ENCODE data around the gene ALDH3A1. TPM values are rescaled to one million over a fixed set of nuclear protein-coding genes. Genes with fewer than 3 reads are reported as not detected.

ALDH3A1 gene
- total RNA-seq, 1 donor, result not detected

GRCh38 chr17:19738757-19739156, 9.3 kb downstream of the ALDH3A1 start:
- no peaks in the 10 kb centered on the region for H3K9me3 ChIP-seq (ENCODE audit: low read depth, low read length)
- H3K4me1 ChIP-seq (ENCODE audit: insufficient read depth, low read length), result no peaks in the 10 kb centered on the region
- H3K4me3 ChIP-seq (ENCODE audit: low read length), result no peak overlapping the region
- no peaks in the 10 kb centered on the region for H3K27me3 ChIP-seq (ENCODE audit: insufficient read depth, low read length)

GRCh38 chr17:19738073-19738449, 10.0 kb downstream of the ALDH3A1 start:
- no peaks in the 10 kb centered on the region for H3K9me3 ChIP-seq (ENCODE audit: low read depth, low read length)
- H3K27me3 ChIP-seq (ENCODE audit: insufficient read depth, low read length), result no peaks in the 10 kb centered on the region
- H3K4me1 ChIP-seq (ENCODE audit: insufficient read depth, low read length), result no peaks in the 10 kb centered on the region
- no peak overlapping the region for H3K4me3 ChIP-seq (ENCODE audit: low read length)

- Histone ChIP-seq H3K4me1 (ENCODE audit: insufficient read depth, low read length) (no peaks in the 10 kb centered on the region), H3K4me3 (ENCODE audit: low read length) (no peak overlapping the region), H3K27me3 (ENCODE audit: insufficient read depth, low read length) (no peaks in the 10 kb centered on the region), H3K9me3 (ENCODE audit: low read depth, low read length) (no peaks in the 10 kb centered on the region)
Observed at GRCh38 chr17:19737305-19738072, 10.6 kb downstream of the ALDH3A1 start.

GRCh38 chr17:19736071-19736470, 12.0 kb downstream of the ALDH3A1 start:
- no peaks in the 10 kb centered on the region for H3K9me3 ChIP-seq (ENCODE audit: low read depth, low read length)
- H3K4me1 ChIP-seq (ENCODE audit: insufficient read depth, low read length), result peaks cover 5% of the 10 kb centered on the region
- H3K27me3 ChIP-seq (ENCODE audit: insufficient read depth, low read length), result no peaks in the 10 kb centered on the region
- H3K4me3 ChIP-seq (ENCODE audit: low read length), result no peak overlapping the region

- H3K27me3 ChIP-seq (ENCODE audit: insufficient read depth, low read length), result no peaks in the 10 kb centered on the region
- H3K4me1 ChIP-seq (ENCODE audit: insufficient read depth, low read length), result peaks cover 10% of the 10 kb centered on the region
- no peaks in the 10 kb centered on the region for H3K9me3 ChIP-seq (ENCODE audit: low read depth, low read length)
- H3K4me3 ChIP-seq (ENCODE audit: low read length), result no peak overlapping the region
Observed at GRCh38 chr17:19733953-19734526, 14.1 kb downstream of the ALDH3A1 start.

GRCh38 chr17:19731626-19732025, 16.5 kb downstream of the ALDH3A1 start:
- Histone ChIP-seq H3K27me3 (ENCODE audit: insufficient read depth, low read length) (no peaks in the 10 kb centered on the region), H3K4me3 (ENCODE audit: low read length) (no peak overlapping the region), H3K9me3 (ENCODE audit: low read depth, low read length) (no peaks in the 10 kb centered on the region), H3K4me1 (ENCODE audit: insufficient read depth, low read length) (peaks cover 20% of the 10 kb centered on the region)

- H3K27me3 ChIP-seq (ENCODE audit: insufficient read depth, low read length), result no peaks in the 10 kb centered on the region
Observed at GRCh38 chr17:19730843-19731242, 17.3 kb downstream of the ALDH3A1 start.

DNA sequence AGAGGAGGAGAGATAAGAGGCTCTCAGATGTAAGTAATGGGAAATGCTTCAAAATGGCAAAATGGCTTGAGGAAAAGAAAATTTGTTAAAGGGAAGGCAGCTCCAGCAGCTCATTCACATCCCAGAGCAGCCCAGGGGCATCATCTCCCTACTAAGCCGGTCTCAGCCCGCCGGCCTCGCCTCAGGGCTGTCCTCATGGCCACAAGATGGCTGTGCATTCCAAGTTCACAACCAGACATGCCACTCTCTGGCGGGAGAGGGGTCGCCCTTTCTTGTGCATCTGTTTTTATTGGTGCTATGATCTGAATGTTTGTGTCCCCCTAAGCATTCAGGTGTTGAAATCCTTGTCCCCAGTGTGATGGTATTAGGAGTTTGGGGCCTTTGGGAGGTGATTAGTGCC, 18.2 kb downstream of the ALDH3A1 start:
- Histone ChIP-seq H3K9me3 (ENCODE audit: low read depth, low read length) (no peaks in the 10 kb centered on the region), H3K27me3 (ENCODE audit: insufficient read depth, low read length) (no peaks in the 10 kb centered on the region), H3K4me3 (ENCODE audit: low read length) (no peak overlapping the region), H3K4me1 (ENCODE audit: insufficient read depth, low read length) (peaks cover 30% of the 10 kb centered on the region)

More at GRCh38 chr17:19730843-19731242, 17.3 kb downstream of the ALDH3A1 start:
- H3K4me3 ChIP-seq (ENCODE audit: low read length), result no peak overlapping the region
- H3K9me3 ChIP-seq (ENCODE audit: low read depth, low read length), result no peaks in the 10 kb centered on the region
- H3K4me1 ChIP-seq (ENCODE audit: insufficient read depth, low read length), result peaks cover 21% of the 10 kb centered on the region

DNA sequence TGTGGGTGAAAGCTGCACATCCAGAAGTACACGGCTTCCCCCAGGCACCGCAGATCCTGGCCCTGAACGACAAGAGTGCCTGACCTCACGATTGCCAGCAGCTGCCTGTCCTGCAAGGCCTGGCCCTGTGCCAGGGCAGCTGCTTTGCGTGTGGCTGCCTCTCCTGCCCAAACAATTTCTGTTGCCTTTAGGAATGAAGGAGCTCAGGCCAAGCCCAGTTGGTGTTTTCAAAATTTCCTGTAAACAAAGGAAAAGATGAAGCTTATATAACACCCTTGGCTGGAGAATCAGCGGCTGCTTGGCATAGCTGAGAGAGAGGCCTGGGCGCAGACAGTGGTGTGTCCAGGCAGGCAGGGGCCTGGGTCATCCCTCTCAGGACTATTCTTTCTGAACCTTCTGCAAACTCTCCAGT, 20.0 kb downstream of the ALDH3A1 start:
- no peaks in the 10 kb centered on the region for H3K27me3 ChIP-seq (ENCODE audit: insufficient read depth, low read length)

GRCh38 chr17:19727501-19728078, 20.5 kb downstream of the ALDH3A1 start:
- Histone ChIP-seq H3K27me3 (ENCODE audit: insufficient read depth, low read length) (no peaks in the 10 kb centered on the region), H3K4me1 (ENCODE audit: insufficient read depth, low read length) (peaks cover 43% of the 10 kb centered on the region), H3K9me3 (ENCODE audit: low read depth, low read length) (no peaks in the 10 kb centered on the region), H3K4me3 (ENCODE audit: low read length) (no peak overlapping the region)

More for the DNA sequence above, 20.0 kb downstream of the ALDH3A1 start:
- Histone ChIP-seq H3K4me3 (ENCODE audit: low read length) (no peak overlapping the region), H3K4me1 (ENCODE audit: insufficient read depth, low read length) (peaks cover 43% of the 10 kb centered on the region), H3K9me3 (ENCODE audit: low read depth, low read length) (no peaks in the 10 kb centered on the region)

- Histone ChIP-seq H3K4me3 (ENCODE audit: low read length) (no peak overlapping the region), H3K9me3 (ENCODE audit: low read depth, low read length) (no peaks in the 10 kb centered on the region), H3K4me1 (ENCODE audit: insufficient read depth, low read length) (peaks cover 43% of the 10 kb centered on the region), H3K27me3 (ENCODE audit: insufficient read depth, low read length) (no peaks in the 10 kb centered on the region)
Observed at GRCh38 chr17:19726631-19727376, 21.3 kb downstream of the ALDH3A1 start.

GRCh38 chr17:19725486-19725885, 22.6 kb downstream of the ALDH3A1 start:
- Histone ChIP-seq H3K4me1 (ENCODE audit: insufficient read depth, low read length) (peaks cover 34% of the 10 kb centered on the region), H3K9me3 (ENCODE audit: low read depth, low read length) (no peaks in the 10 kb centered on the region), H3K4me3 (ENCODE audit: low read length) (no peak overlapping the region), H3K27me3 (ENCODE audit: insufficient read depth, low read length) (no peaks in the 10 kb centered on the region)

DNA sequence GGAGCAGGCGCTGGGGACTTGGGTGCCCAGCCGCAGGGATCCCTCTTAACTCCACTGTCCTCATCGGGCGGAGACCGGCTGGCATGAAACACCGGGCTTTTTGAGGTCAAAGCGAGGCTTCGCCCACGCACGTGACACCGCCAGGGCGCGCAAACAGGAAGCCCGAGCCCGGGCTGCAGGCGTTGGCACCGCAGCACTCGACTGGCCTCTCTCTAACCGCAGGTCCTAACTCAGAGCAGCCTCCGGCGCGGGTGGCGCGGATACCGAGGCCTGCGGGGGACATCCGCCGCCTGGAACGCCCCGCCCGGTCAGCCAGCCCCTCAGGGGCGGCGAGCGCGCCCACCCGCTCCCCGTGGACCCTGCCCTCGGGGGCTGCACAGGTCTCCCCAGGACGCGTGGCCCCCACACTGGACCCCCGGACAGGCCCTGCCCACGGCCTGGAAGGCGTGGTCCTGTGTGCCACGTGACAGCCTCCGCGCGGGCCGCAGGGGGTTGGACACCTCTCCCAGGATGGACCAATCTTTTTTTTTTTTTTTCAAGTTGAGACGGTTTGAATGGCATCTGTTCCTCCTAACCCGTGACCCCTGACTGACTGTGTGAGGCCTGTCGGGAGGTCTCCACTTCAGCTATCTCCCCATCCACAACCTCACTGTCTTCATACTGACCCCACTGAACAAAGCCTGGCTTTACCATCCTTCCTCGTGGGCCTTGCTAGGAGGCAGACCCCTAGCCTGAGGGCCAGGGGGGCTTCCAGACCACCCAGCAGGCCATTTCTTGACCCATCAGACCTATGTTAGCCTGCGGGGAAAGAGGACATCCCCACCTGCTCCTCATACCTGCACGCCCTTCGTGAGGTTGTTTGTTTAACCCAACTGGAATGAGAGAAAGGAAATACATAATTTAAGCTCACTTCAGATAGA, 23.3 kb downstream of the ALDH3A1 start:
- no peaks in the 10 kb centered on the region for H3K27me3 ChIP-seq (ENCODE audit: insufficient read depth, low read length)
- H3K4me1 ChIP-seq (ENCODE audit: insufficient read depth, low read length), result peaks cover 37% of the 10 kb centered on the region
- H3K9me3 ChIP-seq (ENCODE audit: low read depth, low read length), result no peaks in the 10 kb centered on the region
- H3K4me3 ChIP-seq (ENCODE audit: low read length), result peak overlapping the region; percentile 8

DNA sequence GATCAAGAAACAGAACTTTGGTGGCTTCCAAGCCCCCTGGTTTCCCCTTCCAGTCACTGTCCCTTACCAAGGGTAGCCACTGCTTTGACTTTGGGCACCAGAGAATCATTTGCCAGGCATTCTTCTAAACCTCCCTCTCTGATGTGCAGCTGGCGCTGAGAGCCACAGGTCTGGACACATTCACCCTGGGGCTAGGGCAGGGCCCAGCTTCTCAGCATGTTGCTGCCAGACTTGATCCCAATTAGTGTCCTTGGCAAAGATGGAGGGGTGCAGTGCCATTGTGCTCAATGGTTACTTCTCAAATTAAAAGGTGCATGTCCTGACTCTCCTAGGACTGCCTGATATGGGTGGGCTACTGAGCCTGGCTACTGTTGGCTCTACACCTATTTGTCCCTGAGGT, 24.1 kb downstream of the ALDH3A1 start:
- no peaks in the 10 kb centered on the region for H3K9me3 ChIP-seq (ENCODE audit: low read depth, low read length)
- H3K4me3 ChIP-seq (ENCODE audit: low read length), result peak overlapping the region; percentile 8
- peaks cover 37% of the 10 kb centered on the region for H3K4me1 ChIP-seq (ENCODE audit: insufficient read depth, low read length)
- no peaks in the 10 kb centered on the region for H3K27me3 ChIP-seq (ENCODE audit: insufficient read depth, low read length)

Measured in mononuclear cell (primary cell).